H1 (cell line): ENCODE results near the gene RNASEH2A. TPM values are rescaled to one million over a fixed set of nuclear protein-coding genes. Genes with fewer than 3 reads are reported as not detected.
A peak's percentile ranks its signal among the peaks of the same experiment; 100 is the strongest.

Experiments used
- ASH2L ChIP-seq: fragments of 200-600, 300-600 bp; sonication (generic); IDR thresholded peaks from one replicate; pipeline ENCODE4 v1.7.1; 2017; ENCODE audit warnings: low read length
- BRCA1 ChIP-seq: IDR thresholded peaks from 2 replicates; pipeline ENCODE4 v1.6.1; 2012; ENCODE audit warnings: low read depth, low read length, improper control_type of control experiment
- CBX8 ChIP-seq: fragments of 300-800, 300-1000 bp; sonication (generic); IDR thresholded peaks from 2 replicates; pipeline ENCODE4 v1.7.1; 2016; ENCODE audit warnings: low read depth, low read length, borderline replicate concordance
- CHD7 ChIP-seq: fragments of 300-600 bp; sonication (generic); IDR thresholded peaks from 2 replicates; pipeline ENCODE4 v1.7.1; 2012; ENCODE audit warnings: low read length, moderate library complexity, mild to moderate bottlenecking, inconsistent platforms; ENCODE audit not compliant: insufficient replicate concordance
- HDAC2 ChIP-seq, 2 experiments: fragments of 300-600 bp in 1 of 2; sonication (generic) in 1 of 2; IDR thresholded peaks; 2 replicates each; pipeline ENCODE4 v1.6.1; 2011 to 2012; ENCODE audit warnings: low read depth in 2 of 2, low read length in 2 of 2, mild to moderate bottlenecking in 2 of 2, moderate library complexity in 2 of 2, borderline replicate concordance in 1 of 2, inconsistent platforms in 1 of 2
- KDM1A ChIP-seq: fragments of 200-600, 300-600 bp; sonication (generic); IDR thresholded peaks from 2 replicates; pipeline ENCODE4 v1.7.1; 2016; ENCODE audit warnings: mild to moderate bottlenecking, low read length, borderline replicate concordance
- POLR2A ChIP-seq, 2 experiments: IDR thresholded peaks; 1 replicate in 1 of 2; 2 replicates in 1 of 2; pipeline ENCODE4 v1.6.1; 2011; ENCODE audit warnings: low read depth in 2 of 2, low read length in 2 of 2, mild to moderate bottlenecking in 2 of 2; ENCODE audit errors: control extremely low read depth in 1 of 2
- POLR2AphosphoS5 ChIP-seq: IDR thresholded peaks from 2 replicates; pipeline ENCODE4 v1.6.1; 2011; ENCODE audit warnings: low read depth, low read length
- SIX5 ChIP-seq: IDR thresholded peaks from 2 replicates; pipeline ENCODE4 v1.6.1; 2011; ENCODE audit warnings: mild to moderate bottlenecking, low read depth, low read length
- SUZ12 ChIP-seq: fragments of 200-600 bp; sonication (generic); IDR thresholded peaks from 2 replicates; pipeline ENCODE4 v1.6.1; 2012; ENCODE audit warnings: mild to moderate bottlenecking, inconsistent platforms, low read length, moderate library complexity, mixed read lengths
- polyA plus RNA-seq, 7 experiments: library from polyadenylated mRNA; depleted of rRNA in 3 of 7; stranded (reverse) in 5 of 7; unstranded in 2 of 7; fragments of >200 nt in 5 of 7; fragments of 200-250 nt in 2 of 7; gene quantifications; 1 replicate in 5 of 7; 2 replicates in 1 of 7; 4 replicates in 1 of 7; pipeline versions ENCODE4 v1.2.1 to v1.2.3, GENCODE V29; 2011 to 2013; ENCODE audit warnings: missing spikeins in 2 of 7, mixed read lengths in 2 of 7
- total RNA-seq: library from RNA; stranded (reverse); fragmentation: NEBNext Ultra II Directional; extraction: Animal tissue kit (Norgen Biotek cat#: 25700); gene quantifications from 2 replicates; pipeline ENCODE4 v1.2.1, GENCODE V29; 2021

Gene RNASEH2A
- total and polyA plus RNA-seq, 2 of the 8 experiments (the other 6 are each of a cell fraction or from before 2014, with no cell fraction given): 67.5 to 120 TPM

GRCh38 chr19:12793290-12794195 lies 12.8 kb upstream of the RNASEH2A start (continued):
- TF ChIP-seq CHD7: no peak
- no peak for TF ChIP-seq KDM1A
- TF ChIP-seq POLR2AphosphoS5: peak; percentile 75
- peak; percentile 73 for TF ChIP-seq ASH2L
- TF ChIP-seq HDAC2 (IDR thresholded peaks at IDR 0.05; ENCODE audit: borderline replicate concordance in 1 of 2, low read depth in 2 of 2, low read length in 2 of 2): no peak
- TF ChIP-seq BRCA1: no peak
- no peak for TF ChIP-seq SUZ12
- TF ChIP-seq POLR2A (IDR thresholded peaks at IDR 0.05; ENCODE audit: control extremely low read depth in 1 of 2, low read depth in 2 of 2, low read length in 2 of 2): peak; percentile 84 to 88
- no peak for TF ChIP-seq SIX5
- no peak for TF ChIP-seq CBX8
